Urinary bladder (tissue), 4 donors: ENCODE data around the gene SPATA13. TPM values are rescaled to one million over a fixed set of nuclear protein-coding genes. Genes with fewer than 3 reads are reported as not detected.
A peak's percentile ranks its signal among the peaks of the same experiment; 100 is the strongest.

ENCODE experiments used
- DNase-seq: peaks from one replicate; pipeline ENCODE4 v3.0.0-alpha.2; 2015; ENCODE audit errors: extremely low spot score
- H3K27ac ChIP-seq: one replicate; pipeline ENCODE4 v1.5.1; 2013; ENCODE audit warnings: low read depth, mild to moderate bottlenecking, moderate library complexity
- H3K36me3 ChIP-seq: one replicate; pipeline ENCODE4 v1.6.1; 2013; ENCODE audit warnings: mild to moderate bottlenecking, moderate library complexity; ENCODE audit not compliant: insufficient read depth
- H3K4me1 ChIP-seq: one replicate; pipeline ENCODE4 v1.6.1; 2013; ENCODE audit warnings: mild to moderate bottlenecking, moderate library complexity; ENCODE audit not compliant: insufficient read depth
- H3K4me3 ChIP-seq: one replicate; pipeline ENCODE4 v1.5.1; 2013; ENCODE audit warnings: low read depth, low read length
- WGBS: extraction: QIAGEN DNeasy Blood & Tissue Kit; methylation state at CpG from one replicate; pipeline ENCODE4 v1.1.7; 2013; 5-methylcytosine and 5-hydroxymethylcytosine counted together
- polyA plus RNA-seq: library from polyadenylated mRNA; stranded (reverse); fragments of 200-250 nt; gene quantifications from one replicate; pipeline ENCODE4 v1.2.3, GENCODE V29; 2013
- total RNA-seq: library from RNA; depleted of rRNA; stranded (reverse); fragments of >200 nt; gene quantifications from one replicate; pipeline ENCODE4 v1.2.3, GENCODE V29; 2014
- donor health status: healthy with polysubstance abuse.
- donor health status: healthy.

Gene SPATA13
- total and polyA plus RNA-seq, 2 donors, result 5.8 to 13.6 TPM

DNA sequence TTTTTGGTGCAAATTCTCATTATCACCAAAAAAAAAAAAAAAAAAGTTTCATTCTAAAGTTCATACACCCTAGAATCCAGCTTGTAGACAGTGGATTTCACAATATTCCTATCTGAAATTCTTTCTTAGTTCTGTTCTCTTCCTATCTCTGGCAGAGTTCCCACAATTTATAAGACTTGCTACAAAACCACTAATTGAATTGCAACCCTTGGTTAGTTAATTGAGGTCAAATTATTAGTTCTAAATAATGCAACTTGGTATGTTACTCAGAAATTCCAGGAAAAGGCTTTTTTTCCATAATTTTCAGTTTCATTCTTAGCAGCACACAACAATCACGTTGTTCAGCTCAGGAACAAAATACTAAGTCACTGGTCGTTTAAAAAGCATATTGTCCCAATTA is 58.5 kb downstream of the SPATA13 start:
- Histone ChIP-seq H3K36me3 (no peaks in the 10 kb centered on the region), H3K27ac (no peak overlapping the region), H3K4me3 (no peak overlapping the region), H3K4me1 (no peaks in the 10 kb centered on the region)
- no peak for DNase-seq
- WGBS, result 71% methylated on average over 2 of the region's 2 CpGs

DNA sequence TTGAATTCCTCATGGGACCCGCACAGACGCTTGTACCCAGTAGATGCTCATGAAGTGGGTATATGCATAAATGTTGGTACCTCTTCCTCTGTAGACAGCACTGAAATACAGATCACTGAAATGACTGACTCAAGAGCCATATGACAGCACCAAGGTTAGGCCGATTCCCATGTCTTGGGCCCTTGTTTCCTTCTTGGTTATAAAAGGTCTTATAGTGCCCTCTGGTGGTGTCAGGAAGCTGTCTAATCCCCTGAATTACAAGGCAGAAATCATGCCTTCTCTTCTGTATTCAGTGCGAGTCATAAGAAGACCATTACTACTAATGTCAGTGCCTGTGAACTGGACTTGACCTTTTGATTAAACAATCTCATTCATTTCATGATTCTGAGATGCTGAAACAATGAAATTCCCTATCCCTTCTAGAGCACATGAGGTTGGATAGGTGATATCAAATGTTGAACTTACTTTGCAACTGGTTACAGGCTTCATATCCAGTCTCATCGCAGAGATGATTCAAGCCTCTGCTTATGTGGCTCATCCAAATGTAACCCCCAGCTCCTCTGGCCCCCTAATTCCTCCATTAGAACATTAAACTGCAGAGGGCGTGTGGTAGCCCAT is 59.7 kb downstream of the SPATA13 start:
- DNase-seq, result peak; percentile 66
- Histone ChIP-seq H3K4me3 (no peak overlapping the region), H3K36me3 (no peaks in the 10 kb centered on the region), H3K4me1 (no peaks in the 10 kb centered on the region), H3K27ac (no peak overlapping the region)
- 63% methylated on average over 6 of the region's 6 CpGs for WGBS

DNA sequence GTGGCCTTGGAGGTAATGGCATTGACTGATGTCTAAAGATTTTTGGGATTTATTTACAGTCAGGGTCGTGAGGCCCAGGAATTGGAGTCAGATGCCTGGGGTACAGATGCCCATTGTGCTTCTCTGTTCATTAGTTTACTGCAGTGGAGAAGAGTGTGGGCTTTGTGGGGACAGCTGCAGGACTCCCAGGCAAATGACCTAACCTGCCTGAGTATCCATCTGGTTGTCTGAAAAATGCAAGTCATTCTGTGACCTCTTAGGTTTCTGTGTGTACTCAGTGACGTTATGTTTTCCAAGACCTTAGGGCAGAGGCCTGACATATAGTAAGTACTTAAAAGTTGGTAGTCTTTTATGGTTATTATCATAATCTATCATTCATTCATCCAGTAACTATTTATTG is 60.5 kb downstream of the SPATA13 start:
- Histone ChIP-seq H3K4me3 (no peak overlapping the region), H3K36me3 (no peaks in the 10 kb centered on the region), H3K4me1 (no peaks in the 10 kb centered on the region), H3K27ac (no peak overlapping the region)
- 75% methylated on average over 2 of the region's 2 CpGs for WGBS
- DNase-seq, result no peak

DNA sequence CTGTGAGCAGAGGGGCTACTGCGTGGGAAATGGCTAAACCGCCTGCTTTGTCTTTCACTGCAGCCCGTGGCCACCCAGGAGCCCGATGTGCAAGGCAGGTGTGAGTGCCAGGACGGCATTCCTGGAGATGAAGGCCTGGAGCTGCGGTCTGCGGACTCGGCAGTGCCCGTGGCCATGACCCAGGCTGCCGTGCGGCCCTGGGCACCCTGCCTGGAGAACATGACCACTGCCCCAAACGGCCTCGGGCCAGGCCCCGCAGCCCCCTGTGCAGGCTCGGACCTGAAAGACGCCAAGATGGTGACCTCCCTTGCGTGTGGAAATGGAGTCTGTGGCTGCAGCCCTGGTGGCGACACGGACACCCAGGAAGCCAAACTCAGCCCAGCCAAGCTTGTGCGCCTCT is 62.2 kb downstream of the SPATA13 start:
- WGBS, result 93% methylated on average over 20 of the region's 20 CpGs
- Histone ChIP-seq H3K4me1 (no peaks in the 10 kb centered on the region), H3K36me3 (no peaks in the 10 kb centered on the region), H3K4me3 (no peak overlapping the region), H3K27ac (no peak overlapping the region)
- DNase-seq, result no peak

DNA sequence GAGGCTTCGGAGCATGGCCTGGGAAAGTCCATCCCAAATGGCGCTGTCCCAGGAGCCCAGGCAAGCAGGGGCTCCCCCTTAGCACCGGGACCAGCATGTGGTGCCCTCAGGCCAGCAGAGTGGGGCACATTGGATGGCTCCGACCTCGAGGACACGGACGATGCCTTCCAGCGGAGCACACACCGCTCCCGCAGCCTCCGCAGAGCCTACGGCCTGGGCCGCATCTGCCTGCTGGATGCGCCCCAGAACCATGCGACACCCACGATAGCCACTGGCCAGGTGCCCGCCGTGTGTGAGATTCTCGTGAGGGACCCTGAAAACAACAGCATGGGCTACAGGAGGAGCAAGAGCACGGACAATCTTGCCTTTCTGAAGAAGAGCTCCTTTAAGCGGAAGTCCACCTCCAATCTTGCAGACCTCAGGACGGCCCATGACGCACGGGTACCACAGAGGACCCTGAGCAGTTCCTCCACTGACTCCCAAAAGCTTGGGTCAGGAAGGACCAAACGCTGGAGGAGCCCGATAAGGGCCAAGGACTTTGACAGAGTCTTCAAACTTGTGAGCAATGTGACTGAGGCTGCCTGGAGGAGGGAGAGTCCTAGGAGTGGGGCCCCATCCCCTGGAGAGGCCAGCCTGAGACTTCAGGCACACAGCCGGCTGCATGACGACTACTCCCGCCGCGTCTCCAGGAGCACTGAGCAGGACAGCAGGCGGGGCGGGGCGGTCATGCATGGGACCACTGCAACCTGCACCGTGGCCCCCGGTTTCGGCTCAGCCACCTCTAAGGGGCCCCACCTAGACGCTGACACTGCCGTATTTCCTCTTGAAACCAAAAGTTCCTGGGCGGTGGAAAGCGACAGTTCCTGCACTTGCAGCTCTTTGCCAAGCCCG is 63.1 kb downstream of the SPATA13 start:
- 91% methylated on average over 42 of the region's 42 CpGs for WGBS
- Histone ChIP-seq H3K4me1 (no peaks in the 10 kb centered on the region), H3K27ac (no peak overlapping the region), H3K4me3 (no peak overlapping the region), H3K36me3 (no peaks in the 10 kb centered on the region)
- no peak for DNase-seq

DNA sequence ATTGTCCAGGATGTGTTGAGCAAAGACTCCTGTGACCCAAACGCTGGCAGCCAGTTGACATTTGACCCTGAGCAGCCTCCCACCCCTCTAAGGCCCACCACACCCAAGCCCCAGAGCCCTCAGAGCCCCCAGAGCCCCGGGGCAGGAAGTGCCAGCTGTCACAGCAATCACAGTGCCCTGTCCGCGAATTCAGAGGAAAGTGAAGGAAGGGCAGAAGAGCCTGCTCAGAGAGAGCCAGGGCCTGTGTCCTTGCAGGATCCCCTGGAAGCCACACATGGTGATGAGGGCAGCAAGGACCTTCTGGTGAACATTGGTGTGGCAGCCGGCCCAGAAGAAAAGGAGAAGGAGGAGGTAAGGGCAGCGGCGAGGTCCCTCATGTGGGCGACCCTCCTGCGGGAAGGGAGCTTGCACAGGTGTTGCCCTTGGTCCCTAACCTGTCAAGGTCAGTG is 63.7 kb downstream of the SPATA13 start:
- no peak overlapping the region for H3K4me3 ChIP-seq
- 86% methylated on average over 9 of the region's 9 CpGs for WGBS
- H3K36me3 ChIP-seq, result no peaks in the 10 kb centered on the region
- no peak overlapping the region for H3K27ac ChIP-seq
- DNase-seq, result no peak
- H3K4me1 ChIP-seq, result no peaks in the 10 kb centered on the region

DNA sequence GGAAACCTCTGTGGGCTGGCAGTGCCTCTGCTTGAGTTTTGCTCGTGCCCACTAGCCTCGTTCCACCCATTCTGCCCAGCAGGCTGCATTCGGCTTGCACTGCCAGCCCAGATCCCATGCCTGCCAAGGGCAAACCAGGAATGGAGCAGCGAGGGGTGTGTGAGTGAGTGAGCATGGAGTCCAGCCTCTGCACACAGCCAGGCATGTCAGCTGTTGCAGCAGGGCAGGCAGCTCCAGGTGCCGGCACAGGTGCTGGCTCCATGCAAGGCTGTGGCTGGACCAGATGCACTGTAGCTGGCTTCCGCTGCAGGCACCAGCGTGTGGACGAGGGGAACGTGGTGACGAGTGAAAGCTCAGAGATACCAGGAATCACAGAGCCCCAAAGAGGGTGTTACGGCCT is 64.5 kb downstream of the SPATA13 start:
- 91% methylated on average over 11 of the region's 11 CpGs for WGBS
- Histone ChIP-seq H3K4me3 (no peak overlapping the region), H3K4me1 (no peaks in the 10 kb centered on the region), H3K27ac (no peak overlapping the region), H3K36me3 (no peaks in the 10 kb centered on the region)
- no peak for DNase-seq

DNA sequence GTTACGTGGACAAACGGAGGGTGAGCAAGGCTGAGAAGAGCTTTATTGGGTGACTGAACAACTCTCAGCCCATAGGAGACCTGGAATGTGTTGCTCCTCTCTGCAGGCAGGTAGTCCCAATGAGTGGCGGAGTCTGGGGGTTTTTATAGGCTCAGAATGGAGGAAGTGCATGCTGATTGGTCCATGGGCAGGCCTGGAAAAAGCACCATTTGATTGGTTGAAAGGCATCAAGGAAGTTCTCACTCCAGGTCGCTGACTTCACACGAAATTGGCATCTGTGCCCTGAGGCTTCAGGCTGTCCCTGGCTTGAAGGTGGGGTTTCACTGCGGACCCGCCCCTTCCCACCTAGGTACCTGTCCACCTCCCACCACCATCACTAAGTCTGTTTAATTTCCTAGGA is 65.4 kb downstream of the SPATA13 start:
- no peaks in the 10 kb centered on the region for H3K36me3 ChIP-seq
- WGBS, result 94% methylated on average over 7 of the region's 7 CpGs
- H3K4me3 ChIP-seq, result no peak overlapping the region
- DNase-seq, result no peak
- H3K4me1 ChIP-seq, result no peaks in the 10 kb centered on the region
- H3K27ac ChIP-seq, result no peak overlapping the region

DNA sequence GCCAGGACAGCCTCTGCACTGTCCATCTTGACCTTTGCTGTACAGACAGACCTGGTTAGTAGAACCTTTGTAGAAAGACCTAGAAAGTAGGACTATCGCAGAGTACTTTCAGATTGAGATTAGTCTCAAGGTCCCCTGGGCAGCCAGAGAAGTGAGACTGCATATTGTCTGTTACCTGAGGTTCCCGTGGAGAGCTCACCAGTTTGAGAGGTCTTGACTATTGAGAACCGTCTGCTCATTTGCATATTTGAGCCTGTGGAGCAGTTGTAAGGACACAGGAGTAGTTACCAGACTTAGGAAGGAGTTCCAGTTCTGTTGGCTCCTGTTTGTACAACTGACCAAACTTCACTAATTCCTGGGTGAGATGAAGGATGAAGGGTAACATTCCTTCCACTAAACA is 66.2 kb downstream of the SPATA13 start:
- H3K36me3 ChIP-seq, result no peaks in the 10 kb centered on the region
- WGBS, result 84% methylated on average over 3 of the region's 3 CpGs
- H3K27ac ChIP-seq, result no peak overlapping the region
- H3K4me1 ChIP-seq, result no peaks in the 10 kb centered on the region
- no peak overlapping the region for H3K4me3 ChIP-seq
- no peak for DNase-seq

DNA sequence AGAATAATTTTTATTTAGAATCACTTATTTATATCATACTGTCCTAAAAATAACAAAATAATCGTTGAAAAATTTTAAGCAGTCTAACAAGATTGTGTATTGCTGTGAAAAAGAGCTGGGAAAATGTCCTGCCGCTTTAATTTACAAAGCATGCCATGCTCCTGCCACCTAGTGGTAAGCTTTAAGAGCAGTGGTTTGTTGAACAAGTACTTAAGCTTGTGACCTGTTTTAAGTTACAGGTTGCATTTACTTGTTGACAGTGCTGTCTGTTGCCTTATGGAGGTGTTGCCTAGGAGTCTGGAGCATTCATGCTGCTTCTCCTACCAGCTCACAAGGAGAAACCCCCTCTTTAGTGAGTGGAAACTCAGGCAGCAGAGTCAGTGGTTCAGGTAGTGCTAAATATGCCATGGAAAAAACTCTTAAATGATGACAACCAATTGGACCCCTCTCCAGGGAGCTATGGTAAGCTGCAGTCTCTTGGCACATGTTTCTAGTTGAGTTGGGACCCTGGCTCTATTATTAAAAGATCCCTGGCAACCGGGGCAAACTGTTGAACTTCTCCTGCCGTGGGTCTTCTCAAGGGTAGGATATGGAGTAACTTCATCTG is 68.4 kb downstream of the SPATA13 start:
- H3K4me3 ChIP-seq, result no peak overlapping the region
- WGBS, result 45% methylated on average over 4 of the region's 4 CpGs
- DNase-seq, result no peak

DNA sequence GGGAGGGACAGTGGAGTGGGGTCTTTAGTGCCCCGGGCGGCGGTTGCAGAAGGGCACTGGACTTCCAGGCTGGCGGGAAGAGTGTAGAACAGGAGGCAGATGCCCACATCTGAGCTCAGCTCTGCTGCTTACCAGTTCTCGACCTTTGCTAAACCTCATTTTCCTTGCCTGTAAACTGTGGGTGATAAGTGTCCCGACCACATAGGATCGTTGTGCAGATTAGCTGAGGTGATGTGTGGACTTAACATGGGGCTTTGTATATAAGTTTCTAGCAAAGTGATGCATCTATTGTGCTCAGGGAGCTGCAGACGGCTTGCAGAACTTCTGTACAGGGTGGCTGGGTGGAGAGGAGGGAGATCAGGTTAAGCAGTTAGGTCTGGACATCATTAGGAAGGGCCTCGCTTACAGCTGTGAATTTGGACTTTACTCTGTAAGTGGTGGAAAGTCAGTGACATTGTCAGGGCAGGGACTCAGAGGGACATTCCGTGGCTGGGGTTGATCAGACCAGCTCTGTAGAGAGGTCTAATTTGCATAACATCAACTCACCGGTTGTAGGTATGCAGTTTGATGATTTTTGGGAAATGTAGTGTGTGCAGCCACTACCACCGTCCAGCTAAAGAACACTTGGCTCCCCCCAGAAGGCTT is 70.0 kb downstream of the SPATA13 start:
- H3K4me1 ChIP-seq, result no peaks in the 10 kb centered on the region

More for the DNA sequence above, 68.4 kb downstream of the SPATA13 start:
- H3K27ac ChIP-seq, result no peak overlapping the region
- H3K36me3 ChIP-seq, result no peaks in the 10 kb centered on the region
- no peaks in the 10 kb centered on the region for H3K4me1 ChIP-seq

DNA sequence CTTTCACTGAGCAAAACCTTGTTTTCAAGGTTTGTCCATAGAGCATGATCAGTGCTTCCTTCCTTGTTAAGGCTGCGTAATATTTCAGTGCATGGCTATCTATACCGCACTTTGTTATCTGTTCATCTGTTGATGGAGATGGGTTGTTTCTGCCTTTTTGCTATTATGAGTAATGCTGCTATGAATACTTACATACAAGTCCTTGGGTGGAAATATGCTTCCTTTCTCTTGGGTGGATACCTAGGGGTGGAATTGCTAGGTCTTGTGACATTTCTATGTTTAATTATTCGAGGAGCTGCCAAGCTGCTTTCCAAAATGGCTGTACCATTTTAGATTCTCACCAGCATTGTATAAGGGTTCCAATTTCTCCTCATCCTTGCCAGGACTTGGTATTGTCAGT is 70.9 kb downstream of the SPATA13 start:
- Histone ChIP-seq H3K27ac (no peak overlapping the region), H3K4me3 (no peak overlapping the region), H3K4me1 (no peaks in the 10 kb centered on the region), H3K36me3 (no peaks in the 10 kb centered on the region)
- DNase-seq, result no peak
- 96% methylated on average over 3 of the region's 3 CpGs for WGBS

More for the DNA sequence above, 70.0 kb downstream of the SPATA13 start:
- WGBS, result 79% methylated on average over 12 of the region's 12 CpGs
- no peak for DNase-seq
- Histone ChIP-seq H3K36me3 (no peaks in the 10 kb centered on the region), H3K27ac (no peak overlapping the region), H3K4me3 (no peak overlapping the region)

DNA sequence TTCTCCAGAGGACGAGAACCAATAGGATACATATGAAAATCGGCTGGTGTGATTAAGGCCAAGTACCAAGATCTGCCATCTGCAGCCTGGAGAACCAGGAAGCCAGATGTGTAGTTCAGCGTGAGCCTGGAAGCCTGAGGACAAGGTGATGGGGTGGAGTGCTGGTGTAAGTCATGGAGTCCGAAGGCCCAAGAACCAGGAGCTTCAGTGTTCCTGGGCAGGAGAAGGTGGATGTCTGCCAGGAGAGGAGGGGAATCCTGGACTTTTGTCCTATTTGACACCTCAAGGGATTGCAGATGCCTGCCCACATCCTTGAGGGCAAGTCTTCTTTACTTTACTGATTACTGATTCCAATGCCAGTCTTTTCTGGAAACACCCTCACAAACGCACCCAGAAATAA is 71.5 kb downstream of the SPATA13 start:
- Histone ChIP-seq H3K36me3 (no peaks in the 10 kb centered on the region), H3K27ac (no peak overlapping the region), H3K4me3 (no peak overlapping the region), H3K4me1 (no peaks in the 10 kb centered on the region)
- WGBS, result 92% methylated on average over 5 of the region's 5 CpGs
- DNase-seq, result no peak
